Fibroblast of skin of back (primary cell): Measurements from ENCODE around the gene VSTM2L.
"Not testable (repeated sequence)": the region's sequence is repeated elsewhere in the genome, so short reads cannot be mapped to it uniquely, and the experiment has no call there.

Experiments
- DNase-seq: peaks from one replicate; pipeline ENCODE4 v3.0.0-alpha.2; 2013

VSTM2L gene

DNA sequence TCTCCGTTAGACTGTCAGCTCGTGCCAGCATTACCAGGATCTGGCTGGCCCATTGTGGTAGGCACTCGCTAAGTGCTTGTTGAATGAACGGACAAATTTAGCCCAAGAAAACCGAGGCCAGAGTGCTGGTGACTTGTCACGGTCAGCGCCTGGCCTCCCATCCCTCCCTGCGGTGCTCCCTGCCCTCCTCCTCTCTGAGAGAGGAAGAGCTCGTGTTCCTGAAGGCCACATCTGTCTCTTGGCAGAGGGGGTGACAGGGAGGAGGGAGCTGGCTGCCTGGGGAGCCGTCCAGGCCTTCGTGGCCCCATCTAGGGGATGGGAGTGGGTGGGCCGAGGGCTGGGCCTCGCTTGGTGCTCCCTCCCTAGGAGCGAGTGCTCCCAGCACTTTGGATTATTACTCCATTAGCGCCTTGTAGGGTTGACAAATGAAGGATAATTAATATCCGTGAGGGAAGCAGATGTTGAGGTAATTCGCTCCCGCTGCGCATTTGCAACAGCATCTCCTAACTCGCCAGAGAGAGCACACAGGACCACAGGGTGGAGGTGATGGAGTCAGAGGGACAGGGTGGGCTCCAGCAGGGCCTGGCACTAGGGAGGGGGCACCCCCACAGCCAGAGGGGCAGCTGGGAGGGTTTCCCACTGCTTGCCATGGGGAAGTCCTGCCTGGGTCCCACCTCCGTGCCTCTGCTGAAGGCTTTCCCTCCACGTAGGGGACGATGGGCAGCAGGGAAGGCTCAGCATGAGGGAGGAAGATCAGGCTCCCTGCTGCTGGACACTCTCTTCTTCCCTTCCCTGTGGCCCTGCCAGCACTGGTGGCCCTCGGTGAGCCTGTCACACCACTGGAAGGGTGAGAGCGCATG lies 37.0 kb downstream of the VSTM2L start:
- no peak for DNase-seq

DNA sequence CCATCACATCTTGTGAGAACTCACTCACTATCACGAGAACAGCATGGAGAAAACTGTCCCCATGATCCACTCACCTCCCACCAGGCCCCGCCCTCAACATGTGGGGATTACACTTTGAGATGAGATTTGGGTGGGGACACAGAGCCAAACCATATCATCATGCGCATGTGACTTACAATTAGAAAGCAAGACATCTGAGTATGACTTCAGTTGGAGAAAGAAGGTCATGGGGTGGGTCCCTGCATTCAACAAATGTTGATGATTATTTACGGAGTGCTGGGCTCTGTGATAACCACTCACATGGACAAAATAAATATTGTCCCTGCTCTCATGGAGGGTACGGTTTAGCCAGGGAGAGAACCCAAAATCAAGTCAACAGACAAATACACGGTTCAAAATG lies 37.9 kb downstream of the VSTM2L start:
- DNase-seq: no peak

DNA sequence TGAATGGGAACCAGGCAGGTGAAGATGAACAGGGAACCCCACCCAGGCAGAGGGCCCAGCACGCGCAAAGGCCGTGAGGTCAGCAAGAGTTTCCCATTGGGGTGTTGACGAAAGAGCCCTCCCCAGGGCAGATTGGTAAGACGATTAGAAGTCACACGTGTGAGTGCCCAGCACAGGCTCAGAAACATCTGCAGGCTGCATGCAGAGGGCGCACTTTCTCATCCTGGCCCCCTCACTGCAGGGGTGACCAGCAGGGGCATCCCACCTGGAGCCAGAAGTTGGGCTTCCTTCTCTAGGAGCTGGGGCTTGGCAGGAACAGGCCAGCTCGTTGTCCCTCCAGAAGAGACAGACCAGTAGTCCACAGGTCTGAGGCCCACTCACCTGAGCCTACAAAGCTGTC lies 38.4 kb downstream of the VSTM2L start:
- DNase-seq: no peak

DNA sequence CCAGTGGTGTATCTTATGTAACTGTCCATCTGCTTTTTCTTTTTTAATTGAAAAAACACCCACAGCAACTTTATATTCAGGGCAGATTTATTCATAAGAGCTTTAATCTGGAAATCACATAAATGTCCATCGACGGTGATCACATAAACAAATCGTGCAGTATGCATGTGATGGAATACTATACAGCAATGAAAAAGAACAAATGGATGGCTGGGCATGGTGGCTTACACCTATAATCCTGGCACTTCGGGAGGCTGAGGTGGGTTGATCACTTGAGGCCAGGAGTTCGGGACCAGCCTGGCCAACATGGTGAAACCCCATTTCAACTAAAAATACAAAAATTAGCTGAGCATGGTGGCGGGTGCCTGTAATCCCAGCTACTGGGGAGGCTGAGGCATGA lies 39.1 kb downstream of the VSTM2L start:
- no peak for DNase-seq

DNA sequence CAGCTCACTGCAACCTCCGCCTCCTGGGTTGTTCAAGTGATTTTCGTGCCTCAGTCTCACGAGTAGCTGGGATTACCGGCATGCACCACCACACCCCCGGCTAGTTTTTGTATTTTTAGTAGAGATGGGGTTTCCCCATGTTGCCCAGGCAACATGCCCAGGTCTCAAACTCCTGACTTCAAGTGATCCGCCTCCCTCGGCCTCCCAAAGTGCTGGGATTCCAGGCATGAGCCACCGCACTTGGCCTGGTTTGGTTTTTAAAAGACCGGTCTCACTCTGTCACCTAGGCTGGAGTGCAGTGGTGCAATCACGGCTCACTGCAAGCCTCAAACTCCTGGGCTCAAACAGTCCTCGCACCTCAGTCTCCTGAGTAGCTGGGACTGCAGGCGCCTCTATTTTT lies 40.1 kb downstream of the VSTM2L start:
- no peak for DNase-seq

DNA sequence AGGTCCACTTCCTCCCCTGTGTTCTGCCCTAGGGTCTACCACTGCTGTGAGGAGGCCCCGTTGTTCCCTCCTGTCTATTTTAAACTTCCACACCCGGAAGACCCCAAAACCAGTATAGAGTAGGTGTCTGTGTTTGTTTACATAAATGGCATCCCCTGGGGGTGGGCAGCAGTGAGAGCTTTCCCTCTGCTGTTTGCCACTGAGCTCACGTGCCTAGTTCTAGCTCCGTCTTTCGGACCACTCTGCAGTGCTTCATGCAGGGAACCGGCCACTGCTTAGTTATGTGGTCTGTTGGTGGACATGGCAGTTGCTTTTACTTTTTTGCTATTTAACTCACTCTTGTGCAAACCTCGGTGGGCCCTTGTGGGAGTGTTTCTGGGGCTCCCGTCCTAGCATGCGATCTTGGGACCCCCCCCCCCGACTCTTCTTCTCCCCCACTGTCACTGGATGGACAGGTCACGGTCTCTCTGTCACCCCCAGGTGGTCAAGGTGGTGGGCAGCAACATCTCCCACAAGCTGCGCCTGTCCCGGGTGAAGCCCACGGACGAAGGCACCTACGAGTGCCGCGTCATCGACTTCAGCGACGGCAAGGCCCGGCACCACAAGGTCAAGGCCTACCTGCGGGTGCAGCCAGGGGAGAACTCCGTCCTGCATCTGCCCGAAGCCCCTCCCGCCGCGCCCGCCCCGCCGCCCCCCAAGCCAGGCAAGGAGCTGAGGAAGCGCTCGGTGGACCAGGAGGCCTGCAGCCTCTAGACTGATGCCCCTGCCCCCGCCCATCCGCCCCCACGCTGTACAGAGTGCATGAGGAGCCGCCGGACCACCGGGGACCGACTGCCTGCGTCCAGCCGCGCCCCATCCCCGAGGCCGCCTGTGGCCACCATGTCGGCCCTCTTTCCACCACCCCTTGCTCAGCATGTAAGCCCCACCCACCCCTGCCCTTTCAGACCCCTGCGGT lies 40.9 kb downstream of the VSTM2L start:
- DNase-seq: no peak

DNA sequence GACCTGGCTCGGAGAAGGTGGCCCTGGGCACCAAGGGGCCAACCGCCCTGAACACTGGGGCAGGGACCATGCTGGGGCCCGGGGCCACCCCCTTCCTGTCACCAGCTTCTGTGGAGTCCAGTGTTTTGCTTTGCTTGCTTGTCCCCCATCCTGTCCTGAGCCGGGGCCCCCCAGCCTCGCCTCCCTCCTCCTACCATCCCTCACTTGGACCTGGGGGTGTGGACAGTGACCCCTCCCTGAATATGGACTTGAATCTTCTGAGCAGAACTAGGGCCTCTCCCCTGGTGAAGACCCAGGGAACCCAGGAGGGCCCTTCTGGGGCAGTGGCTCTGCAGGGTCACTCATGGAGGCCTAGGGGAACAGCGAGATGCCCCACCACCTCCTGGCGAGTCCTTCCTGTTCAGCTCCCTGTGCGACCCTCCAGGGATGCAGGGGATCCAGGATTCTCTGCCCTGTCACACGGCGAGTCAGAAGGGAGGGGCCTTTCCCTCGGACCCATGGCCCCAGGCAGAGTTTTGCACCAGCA lies 41.6 kb downstream of the VSTM2L start:
- DNase-seq: no peak

DNA sequence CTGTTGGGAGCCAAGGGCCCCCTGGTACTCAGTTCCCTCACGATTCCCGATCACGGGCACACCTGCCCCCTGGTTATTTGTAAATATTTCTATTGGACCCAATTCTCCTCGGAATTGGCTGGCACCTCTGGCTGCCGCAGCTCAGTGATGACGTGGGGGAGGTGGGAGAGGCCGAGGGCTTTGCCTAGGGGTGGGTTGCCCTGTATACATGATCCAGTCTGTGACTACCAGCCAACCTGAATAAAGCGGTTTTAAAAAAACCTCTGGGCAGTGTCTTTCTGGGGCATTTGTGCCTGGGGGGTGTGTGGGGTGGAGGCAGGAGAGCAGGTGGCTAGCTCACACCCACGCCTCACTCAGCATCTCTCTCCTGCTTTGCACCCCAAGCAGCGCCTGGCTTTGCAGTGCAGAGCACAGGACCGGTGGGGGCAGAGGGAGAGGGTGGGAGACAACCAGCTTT lies 42.2 kb downstream of the VSTM2L start:
- DNase-seq: no peak

DNA sequence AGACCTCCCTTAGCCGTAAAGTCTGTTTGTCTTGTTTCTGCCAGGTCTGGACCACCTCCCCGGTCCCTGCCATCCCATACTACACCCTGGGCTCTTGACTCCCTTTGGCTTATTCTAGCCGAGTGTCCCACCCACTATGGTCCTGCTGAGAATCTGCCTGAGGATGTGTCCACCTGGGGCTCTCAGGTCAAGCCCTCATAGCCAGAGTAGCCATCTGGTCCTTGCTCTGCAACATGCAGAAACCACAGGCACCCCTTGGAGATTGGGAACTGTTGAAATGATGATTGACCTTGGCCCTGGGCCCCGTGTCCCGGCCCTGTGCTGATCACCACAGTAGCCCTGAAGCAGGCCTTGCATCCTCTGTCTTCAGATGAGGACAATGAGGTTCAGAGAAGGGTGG lies 44.0 kb downstream of the VSTM2L start:
- no peak for DNase-seq

DNA sequence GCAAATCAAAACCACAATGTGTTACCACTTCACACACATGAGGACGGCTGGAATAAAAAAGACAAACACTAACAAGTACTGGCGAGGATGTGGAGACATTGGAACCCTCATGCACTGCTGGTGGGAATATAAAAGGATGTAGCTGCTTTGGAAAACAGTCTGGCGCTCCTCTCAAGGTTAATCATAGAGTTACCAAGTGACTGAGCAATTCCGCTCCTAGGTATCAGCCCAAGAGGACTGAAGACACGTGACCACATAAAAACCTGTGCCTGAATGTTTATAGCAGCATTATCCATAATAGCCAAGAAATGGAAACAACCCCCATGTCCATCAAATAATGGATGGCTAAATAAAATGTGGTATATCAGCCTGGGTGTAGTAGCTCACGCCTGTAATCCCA lies 45.0 kb downstream of the VSTM2L start:
- DNase-seq: no peak

DNA sequence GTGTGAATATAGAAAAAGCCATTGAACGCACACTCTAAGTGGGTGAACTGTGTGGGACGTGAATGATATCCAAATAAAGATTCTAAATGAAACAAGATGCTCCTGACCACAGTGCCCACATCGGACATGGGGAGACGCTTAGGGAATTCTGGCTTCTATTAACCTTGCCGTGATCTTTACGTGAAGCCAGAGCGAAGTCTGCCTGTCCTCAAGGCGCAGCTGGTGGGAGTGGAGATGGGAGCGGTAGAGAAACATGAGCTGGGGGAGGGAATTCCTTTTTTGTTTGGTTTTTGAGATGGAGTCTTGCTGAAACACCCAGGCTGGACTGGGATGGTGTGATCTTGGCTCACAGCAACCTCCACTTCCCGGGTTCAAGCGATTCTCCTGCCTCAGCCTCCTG lies 46.0 kb downstream of the VSTM2L start:
- DNase-seq: no peak

DNA sequence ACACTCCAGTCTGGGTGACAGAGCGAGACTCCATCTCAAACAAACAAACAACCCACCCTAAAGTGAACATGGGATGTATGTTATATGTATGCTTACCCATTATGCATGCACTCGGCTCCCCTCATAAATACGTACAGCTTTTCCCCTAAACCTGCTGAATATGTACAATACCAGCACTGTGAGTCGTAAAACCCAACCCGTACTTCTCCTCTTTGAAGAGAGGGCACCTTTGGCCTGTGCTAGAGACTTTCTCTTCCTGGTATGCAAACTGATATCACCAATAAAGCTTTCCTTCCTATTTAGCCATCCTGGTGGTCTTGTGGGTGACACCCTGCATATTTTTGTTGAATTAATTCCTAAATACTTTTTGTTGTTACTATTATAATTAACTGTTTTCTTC lies 51.3 kb downstream of the VSTM2L start:
- DNase-seq: no peak

DNA sequence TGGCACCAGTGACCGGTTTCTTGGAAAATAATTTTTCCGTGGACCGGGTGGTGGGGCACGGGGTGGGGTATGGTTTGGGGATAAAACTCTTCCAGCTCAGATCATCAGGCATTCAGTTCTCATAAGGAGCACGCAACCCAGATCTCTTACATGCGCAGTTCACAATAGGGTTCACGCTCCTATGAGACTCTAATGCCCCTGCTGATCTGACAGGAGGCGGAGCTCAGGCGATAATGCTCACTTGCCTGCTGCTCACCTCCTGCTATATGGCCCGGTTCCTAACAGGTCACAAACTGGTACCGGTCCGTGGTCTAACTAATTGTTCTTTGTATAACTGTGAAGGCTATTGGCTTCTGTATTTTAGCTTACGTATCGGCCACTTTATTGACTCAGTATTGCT lies 51.7 kb downstream of the VSTM2L start:
- no peak for DNase-seq

DNA sequence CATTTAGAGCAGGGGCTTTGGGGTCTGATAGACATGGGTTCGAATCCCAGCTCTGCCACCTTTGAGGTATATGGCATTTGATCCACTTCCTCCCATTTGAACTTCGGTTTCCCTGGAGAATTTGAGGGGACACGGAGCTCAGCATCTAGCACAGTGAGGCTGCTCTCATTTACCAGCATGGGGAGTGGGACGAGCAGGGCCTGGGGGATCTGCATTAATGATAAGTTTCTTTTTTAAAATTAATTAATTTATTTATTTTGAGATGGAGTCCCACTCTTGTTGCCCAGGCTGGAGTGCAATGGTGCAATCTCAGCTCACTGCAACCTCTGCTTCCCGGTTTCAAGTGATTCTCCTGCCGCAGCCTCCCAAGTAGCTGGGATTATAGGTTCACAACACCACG lies 52.6 kb downstream of the VSTM2L start:
- DNase-seq: no peak

DNA sequence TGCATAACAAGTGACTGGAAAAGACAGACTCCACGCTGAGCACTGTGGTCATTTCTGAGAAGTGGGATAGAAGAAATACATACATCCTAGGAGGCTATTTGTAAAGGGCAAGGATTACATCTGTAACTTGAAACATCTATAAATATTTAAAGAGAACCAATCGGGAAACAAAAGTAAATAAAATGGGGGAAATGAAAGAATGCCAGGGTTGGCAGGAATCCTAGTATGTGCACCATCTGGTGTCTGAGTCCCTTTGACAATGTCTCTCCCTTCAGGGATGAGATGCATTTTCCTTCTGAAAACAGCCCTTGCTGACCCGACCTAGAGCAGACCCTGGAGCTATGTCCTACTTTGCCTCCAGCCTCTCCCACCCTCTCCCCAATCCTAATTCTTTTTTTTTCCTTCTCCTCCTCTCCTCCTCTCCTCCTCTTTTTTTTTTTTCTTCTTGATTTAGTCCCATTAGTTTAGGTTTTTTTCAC lies 53.2 kb downstream of the VSTM2L start:
- DNase-seq: peak; percentile 13

DNA sequence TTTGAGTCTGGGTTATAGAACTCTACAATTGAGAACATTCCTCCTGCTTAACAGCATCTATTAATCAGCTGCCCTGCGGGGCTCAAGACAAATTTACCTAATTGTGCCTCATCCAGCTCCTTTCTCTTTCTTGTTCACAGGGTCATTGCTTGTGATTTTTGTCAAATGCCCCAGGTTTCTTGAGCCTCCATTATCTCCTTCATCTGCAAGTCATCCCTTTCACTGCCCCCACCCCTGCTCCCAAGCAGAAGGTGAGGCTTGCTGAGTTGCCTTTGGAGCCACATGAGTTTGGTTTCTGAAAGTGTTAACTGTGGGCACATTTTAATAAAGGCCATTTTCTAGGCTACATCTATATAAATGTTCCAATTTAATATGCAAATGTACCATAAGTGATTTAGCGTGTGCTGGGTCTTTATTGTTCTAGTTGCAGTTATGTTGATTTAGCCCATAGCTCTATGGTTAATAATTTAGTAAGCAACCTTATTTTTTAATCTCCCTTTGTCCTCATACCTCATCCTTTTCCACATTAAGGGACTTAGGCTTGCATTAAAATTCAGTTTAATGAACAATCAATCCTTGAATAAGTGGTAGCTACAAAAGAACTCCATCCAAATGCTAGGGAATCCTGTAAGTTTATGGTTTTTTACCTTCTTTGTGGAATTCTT lies 56.1 kb downstream of the VSTM2L start:
- DNase-seq: no peak

DNA sequence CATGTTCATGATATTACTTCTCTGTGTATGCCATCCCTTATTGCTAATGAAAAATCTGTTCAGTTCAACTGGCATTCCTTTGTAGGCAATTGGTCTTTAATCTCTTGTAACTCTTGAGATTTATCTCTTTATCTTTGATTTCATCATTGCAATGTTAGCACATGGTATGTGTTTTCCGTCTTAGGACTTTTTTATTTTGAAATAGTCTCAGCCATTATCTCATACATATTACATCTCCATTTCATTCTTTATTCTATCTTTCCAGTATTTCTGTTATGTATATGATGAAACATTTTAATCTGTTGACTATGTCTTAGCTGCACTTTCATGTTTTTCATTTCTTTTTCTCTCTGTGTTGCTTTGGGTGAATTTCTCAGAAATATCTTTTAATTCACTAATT lies 58.1 kb downstream of the VSTM2L start:
- DNase-seq: no peak

DNA sequence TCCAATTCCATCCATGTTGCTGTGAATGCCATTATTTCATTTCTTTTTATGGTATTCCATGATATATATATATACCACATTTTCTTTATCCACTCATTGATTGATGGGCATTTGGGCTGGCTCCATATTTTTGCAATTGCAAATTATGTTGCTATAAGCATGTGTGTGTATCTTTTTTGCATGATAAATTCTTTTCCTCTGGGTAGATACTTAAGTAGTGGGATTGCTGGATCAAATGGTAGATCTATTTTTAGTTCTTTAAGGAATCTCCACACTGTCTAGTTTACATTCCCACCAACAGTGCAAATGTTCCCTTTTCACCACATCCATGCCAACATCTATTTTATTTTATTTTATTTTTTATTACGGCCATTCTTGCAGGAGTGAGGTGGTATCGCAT lies 60.6 kb downstream of the VSTM2L start:
- not testable (repeated sequence) for DNase-seq

DNA sequence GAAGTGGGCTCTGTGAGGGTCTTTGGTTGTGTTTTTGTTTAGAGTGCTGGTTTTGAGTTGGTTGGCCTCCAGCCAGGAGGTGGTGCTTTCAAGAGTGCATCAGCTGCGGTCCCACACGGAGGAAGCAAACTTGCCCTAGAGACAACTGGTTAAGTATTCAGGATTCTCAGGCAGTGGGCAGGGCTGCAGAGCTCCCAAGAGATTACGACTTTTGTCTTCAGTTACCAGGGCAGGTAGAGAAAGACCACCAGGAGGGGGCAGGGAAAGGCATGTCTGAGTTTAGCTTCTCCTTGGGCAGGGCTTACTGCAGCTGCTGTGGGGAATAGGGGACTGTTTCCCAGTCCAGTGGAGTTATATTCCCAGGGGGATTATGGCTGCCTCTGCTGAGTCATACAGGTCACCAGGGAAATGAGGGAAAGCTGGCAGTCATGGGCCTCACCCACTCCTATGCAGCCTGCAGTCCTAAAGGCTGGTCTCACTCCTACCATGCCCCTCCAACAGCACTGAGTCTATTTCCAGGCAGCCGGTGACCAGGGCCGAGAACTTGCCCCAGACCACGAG lies 66.0 kb downstream of the VSTM2L start:
- DNase-seq: peak; percentile 59

DNA sequence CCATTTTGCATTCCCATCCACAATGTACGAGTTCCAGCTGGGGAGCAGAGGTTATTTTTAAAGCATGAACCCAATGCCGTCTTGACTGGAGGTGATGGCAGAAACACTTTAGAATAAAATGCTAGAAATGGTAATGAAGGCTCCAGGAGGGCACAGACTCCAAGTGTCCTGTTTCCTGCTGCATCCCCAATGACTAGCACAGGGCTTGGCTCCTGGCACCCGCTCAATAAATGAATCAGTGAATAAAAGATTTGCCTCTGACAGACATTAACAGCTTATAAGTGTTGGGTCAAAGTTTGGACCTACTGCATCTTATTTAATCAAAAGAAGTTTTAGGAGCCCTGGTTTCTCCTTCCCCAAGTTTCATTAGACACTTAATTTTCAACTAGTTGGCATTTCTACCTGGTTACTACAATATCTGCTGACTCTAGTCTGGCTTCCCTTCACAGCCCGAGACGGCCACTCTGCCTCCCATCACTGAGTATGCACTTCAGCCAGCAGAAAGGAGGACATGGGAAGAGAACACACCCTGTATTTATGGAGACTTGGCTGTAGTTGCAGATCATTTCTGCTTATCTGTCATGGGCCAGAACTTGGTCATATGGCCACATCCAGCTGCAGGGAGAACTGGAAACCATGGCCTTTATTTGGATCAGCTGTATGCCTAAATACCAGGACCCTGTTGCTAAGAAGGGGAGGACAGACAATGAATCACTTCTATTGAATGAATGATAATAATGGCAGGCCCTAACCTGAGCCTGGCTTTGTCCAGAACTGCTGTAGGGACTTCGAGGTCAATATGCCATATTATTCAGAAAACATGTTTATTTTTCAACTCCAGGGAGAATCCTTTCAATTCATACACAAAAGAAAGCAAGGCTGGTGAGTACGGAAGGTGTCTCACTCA lies 67.3 kb downstream of the VSTM2L start:
- no peak for DNase-seq

DNA sequence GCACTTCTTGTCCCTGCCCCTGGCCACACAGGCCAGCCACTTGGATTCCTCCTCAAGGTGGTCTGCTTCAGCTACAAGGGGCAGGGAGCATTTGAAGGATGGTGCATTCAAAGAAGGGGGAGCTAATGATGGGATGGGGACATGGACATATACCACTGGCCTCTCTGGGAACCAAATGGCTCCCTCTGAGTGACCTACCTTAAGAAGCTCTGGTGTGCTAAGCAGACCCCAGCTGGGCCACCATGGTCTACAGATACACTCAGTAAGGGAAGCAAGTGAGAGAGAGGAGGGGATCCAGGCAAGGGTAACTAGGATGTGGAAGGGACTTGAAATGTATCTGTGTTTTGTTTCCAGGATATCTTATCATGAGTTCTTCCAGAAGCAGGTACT lies 67.9 kb downstream of the VSTM2L start:
- no peak for DNase-seq
